Measurements from ENCODE around the gene INTS13. TPM values are rescaled to one million over a fixed set of nuclear protein-coding genes. Genes with fewer than 3 reads are reported as not detected.

The INTS13 gene
- 10 to 100 TPM; 12.7 to 19.7 TPM for total RNA-seq
- 1 to 10 TPM; 6.6 to 7.6 TPM for polyA plus RNA-seq

GRCh38 chr12:26937863-26938700 lies at the start of gene INTS13, which contains the start of gene FGFR1OP2:
TSS of gene INTS13 (minus strand) at chr12:26937981. CDS start at chr12:26936803, 1,178 bp downstream.
TSS of gene FGFR1OP2 (plus strand) at chr12:26938470. CDS start at chr12:26954159, 15,689 bp downstream.
- WGBS, result under 1% methylated on average over 69 of the region's 69 CpGs

More at GRCh38 chr12:26937863-26938700, at the start of gene INTS13, which contains the start of gene FGFR1OP2:
- no peaks in the 10 kb centered on the region for H3K36me3 ChIP-seq (ENCODE audit: control insufficient read depth in 4 of 4, insufficient read depth in 3 of 4, low read depth in 1 of 4, low read length in 3 of 4)
- H3K9ac ChIP-seq (ENCODE audit: low read depth in 1 of 2, low read length in 2 of 2), result peak within 1 kb of the TSS; percentile 73 to 98
- TF ChIP-seq YY1 (IDR thresholded peaks at IDR 0.05) (peak; percentile 91), NR2F2 (IDR thresholded peaks at IDR 0.05) (no peak), GABPA (IDR thresholded peaks at IDR 0.05 in 1 of 2, conservative IDR thresholded peaks at IDR 0.05 in 1 of 2) (peak in 1 of 2 donors; percentile 71), RXRA (IDR thresholded peaks at IDR 0.05) (peak in 1 of 2 donors; percentile 4), EGR1 (IDR thresholded peaks at IDR 0.05; ENCODE audit: low read depth in 2 of 2) (peak in 1 of 2 donors; percentile 16), HNF4A (conservative IDR thresholded peaks at IDR 0.05) (peak in 1 of 2 donors; percentile 3), HNF4G (IDR thresholded peaks at IDR 0.05) (no peak), FOXA2 (IDR thresholded peaks at IDR 0.05) (no peak), REST (IDR thresholded peaks at IDR 0.05) (peak; percentile 75), TAF1 (conservative IDR thresholded peaks at IDR 0.05) (peak; percentile 77), SP1 (IDR thresholded peaks at IDR 0.05) (peak; percentile 71), FOXA1 (IDR thresholded peaks at IDR 0.05) (no peak), JUND (IDR thresholded peaks at IDR 0.05) (peak in 1 of 2 donors; percentile 39), RAD21 (IDR thresholded peaks at IDR 0.05) (peak; percentile 13 to 15), MAX (IDR thresholded peaks at IDR 0.05) (no peak)
- TF ChIP-seq, protein P1, sequence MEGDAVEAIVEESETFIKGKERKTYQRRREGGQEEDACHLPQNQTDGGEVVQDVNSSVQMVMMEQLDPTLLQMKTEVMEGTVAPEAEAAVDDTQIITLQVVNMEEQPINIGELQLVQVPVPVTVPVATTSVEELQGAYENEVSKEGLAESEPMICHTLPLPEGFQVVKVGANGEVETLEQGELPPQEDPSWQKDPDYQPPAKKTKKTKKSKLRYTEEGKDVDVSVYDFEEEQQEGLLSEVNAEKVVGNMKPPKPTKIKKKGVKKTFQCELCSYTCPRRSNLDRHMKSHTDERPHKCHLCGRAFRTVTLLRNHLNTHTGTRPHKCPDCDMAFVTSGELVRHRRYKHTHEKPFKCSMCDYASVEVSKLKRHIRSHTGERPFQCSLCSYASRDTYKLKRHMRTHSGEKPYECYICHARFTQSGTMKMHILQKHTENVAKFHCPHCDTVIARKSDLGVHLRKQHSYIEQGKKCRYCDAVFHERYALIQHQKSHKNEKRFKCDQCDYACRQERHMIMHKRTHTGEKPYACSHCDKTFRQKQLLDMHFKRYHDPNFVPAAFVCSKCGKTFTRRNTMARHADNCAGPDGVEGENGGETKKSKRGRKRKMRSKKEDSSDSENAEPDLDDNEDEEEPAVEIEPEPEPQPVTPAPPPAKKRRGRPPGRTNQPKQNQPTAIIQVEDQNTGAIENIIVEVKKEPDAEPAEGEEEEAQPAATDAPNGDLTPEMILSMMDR (IDR thresholded peaks at IDR 0.05; ENCODE audit: low read depth, low read length, missing input control), result no peak
- TF ChIP-seq, protein P2, sequence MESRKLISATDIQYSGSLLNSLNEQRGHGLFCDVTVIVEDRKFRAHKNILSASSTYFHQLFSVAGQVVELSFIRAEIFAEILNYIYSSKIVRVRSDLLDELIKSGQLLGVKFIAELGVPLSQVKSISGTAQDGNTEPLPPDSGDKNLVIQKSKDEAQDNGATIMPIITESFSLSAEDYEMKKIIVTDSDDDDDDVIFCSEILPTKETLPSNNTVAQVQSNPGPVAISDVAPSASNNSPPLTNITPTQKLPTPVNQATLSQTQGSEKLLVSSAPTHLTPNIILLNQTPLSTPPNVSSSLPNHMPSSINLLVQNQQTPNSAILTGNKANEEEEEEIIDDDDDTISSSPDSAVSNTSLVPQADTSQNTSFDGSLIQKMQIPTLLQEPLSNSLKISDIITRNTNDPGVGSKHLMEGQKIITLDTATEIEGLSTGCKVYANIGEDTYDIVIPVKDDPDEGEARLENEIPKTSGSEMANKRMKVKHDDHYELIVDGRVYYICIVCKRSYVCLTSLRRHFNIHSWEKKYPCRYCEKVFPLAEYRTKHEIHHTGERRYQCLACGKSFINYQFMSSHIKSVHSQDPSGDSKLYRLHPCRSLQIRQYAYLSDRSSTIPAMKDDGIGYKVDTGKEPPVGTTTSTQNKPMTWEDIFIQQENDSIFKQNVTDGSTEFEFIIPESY (IDR thresholded peaks at IDR 0.05), result peak; percentile 100
- TF ChIP-seq, protein P3, sequence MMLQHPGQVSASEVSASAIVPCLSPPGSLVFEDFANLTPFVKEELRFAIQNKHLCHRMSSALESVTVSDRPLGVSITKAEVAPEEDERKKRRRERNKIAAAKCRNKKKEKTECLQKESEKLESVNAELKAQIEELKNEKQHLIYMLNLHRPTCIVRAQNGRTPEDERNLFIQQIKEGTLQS (IDR thresholded peaks at IDR 0.05), result no peak
- H3K4me1 ChIP-seq (ENCODE audit: control insufficient read depth in 4 of 4, insufficient read depth in 4 of 4, low read length in 3 of 4), result peaks cover 3 to 32% (median 15%) of the 10 kb centered on the region in 4 donors
- H3K9me3 ChIP-seq (ENCODE audit: control insufficient read depth in 4 of 4, low read length in 3 of 4), result no peaks in the 10 kb centered on the region
- peak within 1 kb of the TSS; percentile 88 to 98 (median 89) for H3K4me3 ChIP-seq (ENCODE audit: low read depth in 1 of 3, low read length in 3 of 3)
- H3K27me3 ChIP-seq (ENCODE audit: control insufficient read depth in 4 of 4, insufficient read depth in 4 of 4, low read length in 3 of 4), result no peaks in the 10 kb centered on the region
- peak within 1 kb of the TSS; percentile 89 to 94 for H3K27ac ChIP-seq (ENCODE audit: low read depth in 1 of 2, low read length in 2 of 2)
- peak; percentile 96 for DNase-seq (ENCODE audit: low spot score)

Measured in liver (tissue), 9 donors.